Posterior vena cava (tissue), 2 donors: ENCODE data around the gene SGK1. TPM values are rescaled to one million over a fixed set of nuclear protein-coding genes. Genes with fewer than 3 reads are reported as not detected.

Experiments
- DNase-seq: peaks from one replicate; pipeline ENCODE4 v3.0.0-alpha.2; 2020; ENCODE audit warnings: low spot score
- intact Hi-C, 2 donors: fragments of 100-400 bp; cut with DNase I; formaldehyde crosslinking; loops; one replicate each; pipeline versions ENCODE4 v1.14.1 to v1.14.2; 2022 to 2023
- long read RNA-seq, 2 donors: library from polyadenylated mRNA; unstranded; transcript quantifications; one replicate each; pipeline ENCODE4 v2.0.0, GENCODE V29; 2020 to 2021
- total RNA-seq, 2 donors: library from RNA; stranded (reverse); fragmentation: NEBNext Ultra II Directional; extraction: Animal tissue kit (Norgen Biotek cat#: 25700); gene quantifications; one replicate each; pipeline ENCODE4 v1.2.1, GENCODE V29; 2021
- donor health status: DM: yes; HTN: yes; CAD: no.
- donor health status: DM: yes; HTN: yes; CAD: no.

SGK1 gene
- 100 to 1,000 TPM in 1 of 2 donors, 10 to 100 TPM in 1; 61.1 to 143 TPM for total RNA-seq
- long read RNA-seq, donor 1, transcript SGK1-201 (12 exons, 2,401 nt) = minor isoform, 5 of 23 reads
- long read RNA-seq, donor 1, transcript SGK1-205 (12 exons, 2,686 nt) = major isoform, 6 of 23 reads
- long read RNA-seq, donor 1, partial matches to known transcripts = 4 of 23 reads
- long read RNA-seq, donor 1, other reads (novel, unspliced or antisense) = 3 of 23 reads
- long read RNA-seq, donor 2, transcript SGK1-205 (12 exons, 2,686 nt) = minor isoform, 33 of 113 reads
- long read RNA-seq, donor 2, transcript SGK1-201 (12 exons, 2,401 nt) = major isoform, 63 of 113 reads
- long read RNA-seq, donor 2, partial matches to known transcripts = 8 of 113 reads
- long read RNA-seq, donor 2, other reads (novel, unspliced or antisense) = 2 of 113 reads

GRCh38 chr6:134317471-134318131 lies at the start of gene SGK1:
Gene SGK1 (minus strand): TSS chr6:134318112. CDS start chr6:134317460, 652 bp downstream.
- intact Hi-C loops = loop anchor here in 1 of 2 donors (10.0 kb wide), 1 partner anchor 1857 kb away; no protein-coding TSS in a partner anchor
- no peak for DNase-seq

GRCh38 chr6:134363323-134364039 lies 45.6 kb upstream of the SGK1 start:
- DNase-seq = no peak
- intact Hi-C loops = no loop called here

- no peak for DNase-seq
- intact Hi-C loops = no loop called here
These were observed 43.1 kb upstream of the SGK1 start for GRCh38 chr6:134361011-134361410.

- no peak for DNase-seq
These were observed 41.4 kb upstream of the SGK1 start for GRCh38 chr6:134359302-134359701.

GRCh38 chr6:134358320-134358719 lies 40.4 kb upstream of the SGK1 start:
- no peak for DNase-seq
- intact Hi-C loops = no loop called here

More at GRCh38 chr6:134359302-134359701, 41.4 kb upstream of the SGK1 start:
- intact Hi-C loops = no loop called here

- DNase-seq = no peak
- intact Hi-C loops = no loop called here
These were observed 39.1 kb upstream of the SGK1 start for GRCh38 chr6:134357022-134357487.

GRCh38 chr6:134356405-134356804 lies 38.5 kb upstream of the SGK1 start:
- DNase-seq = no peak
- intact Hi-C loops = no loop called here

- no peak for DNase-seq
- intact Hi-C loops = no loop called here
These were observed 35.0 kb upstream of the SGK1 start for GRCh38 chr6:134352786-134353480.

GRCh38 chr6:134351615-134352474 lies 33.9 kb upstream of the SGK1 start:
- DNase-seq = no peak
- intact Hi-C loops = no loop called here

GRCh38 chr6:134347885-134348805 lies 30.2 kb upstream of the SGK1 start:
- intact Hi-C loops = no loop called here
- peak; percentile 93 for DNase-seq

- no peak for DNase-seq
- intact Hi-C loops = no loop called here
These were observed 29.1 kb upstream of the SGK1 start for GRCh38 chr6:134346932-134347545.

GRCh38 chr6:134345789-134346188 lies 27.9 kb upstream of the SGK1 start:
- intact Hi-C loops = no loop called here
- DNase-seq = peak; percentile 82

GRCh38 chr6:134343066-134343465 lies 25.2 kb upstream of the SGK1 start:
- intact Hi-C loops = no loop called here
- DNase-seq = no peak

- intact Hi-C loops = no loop called here
- peak; percentile 86 for DNase-seq
These were observed 24.2 kb upstream of the SGK1 start for GRCh38 chr6:134341999-134342567.

GRCh38 chr6:134340179-134340975 lies 22.5 kb upstream of the SGK1 start:
- intact Hi-C loops = no loop called here
- no peak for DNase-seq

- no peak for DNase-seq
- intact Hi-C loops = no loop called here
These were observed 21.3 kb upstream of the SGK1 start for GRCh38 chr6:134339216-134339615.
